GM12865 (cell line): ENCODE data around the gene TPD52L2.
"Not testable (repeated sequence)": the region's sequence is repeated elsewhere in the genome, so short reads cannot be mapped to it uniquely, and the experiment has no call there.

Source experiments
- DNase-seq: peaks from one replicate; pipeline ENCODE4 v3.0.0; 2010; ENCODE audit warnings: low read depth
- H3K4me3 ChIP-seq: 2 replicates; pipeline ENCODE4 v1.5.1; 2011; ENCODE audit warnings: mild to moderate bottlenecking, low read depth, low read length, control low read depth
- TF ChIP-seq, protein P1 (sequence below): IDR thresholded peaks from 2 replicates; pipeline ENCODE4 v1.5.1; 2011; ENCODE audit warnings: low read length, control low read depth, low read depth, inconsistent platforms; ENCODE audit not compliant: insufficient read depth; ENCODE audit errors: missing control alignments

Gene TPD52L2

DNA sequence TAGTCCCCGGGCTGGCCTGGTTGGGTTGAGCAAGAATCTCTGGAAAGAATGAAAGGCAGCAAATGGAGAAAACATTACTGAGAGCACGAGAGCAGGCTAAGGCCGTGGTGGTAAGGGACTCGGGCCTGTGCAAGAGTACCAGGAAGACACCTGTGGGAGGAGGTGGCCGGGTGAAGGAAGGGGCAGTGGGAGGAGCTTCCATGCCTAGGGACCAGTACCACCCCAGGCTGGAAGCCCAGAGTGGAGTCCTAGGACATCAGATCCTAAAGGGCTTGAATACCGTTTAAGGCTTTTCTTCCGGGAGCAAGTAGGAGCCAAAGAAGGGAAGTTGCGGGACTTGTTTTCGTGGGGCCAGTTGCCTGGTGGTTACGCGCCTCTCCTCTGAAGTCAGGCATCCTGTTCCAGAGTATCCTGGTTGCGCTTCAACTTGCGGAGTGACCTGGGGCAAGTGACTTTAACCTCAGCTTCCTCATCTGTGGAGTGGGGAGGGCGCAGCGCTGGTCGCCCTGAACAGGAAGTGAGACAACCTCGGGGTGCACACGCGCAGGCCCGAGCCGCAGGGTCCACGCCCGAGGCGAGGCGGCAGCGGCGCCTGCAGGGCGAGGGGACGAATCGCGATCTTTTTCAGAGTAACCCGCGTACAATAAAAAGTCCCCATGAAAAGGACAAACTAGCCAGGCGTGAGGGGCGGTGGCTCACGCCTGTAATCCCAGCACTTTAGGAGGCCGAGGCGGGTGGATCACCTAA lies 1.1 kb upstream of the TPD52L2 start:
- TF ChIP-seq, protein P1, sequence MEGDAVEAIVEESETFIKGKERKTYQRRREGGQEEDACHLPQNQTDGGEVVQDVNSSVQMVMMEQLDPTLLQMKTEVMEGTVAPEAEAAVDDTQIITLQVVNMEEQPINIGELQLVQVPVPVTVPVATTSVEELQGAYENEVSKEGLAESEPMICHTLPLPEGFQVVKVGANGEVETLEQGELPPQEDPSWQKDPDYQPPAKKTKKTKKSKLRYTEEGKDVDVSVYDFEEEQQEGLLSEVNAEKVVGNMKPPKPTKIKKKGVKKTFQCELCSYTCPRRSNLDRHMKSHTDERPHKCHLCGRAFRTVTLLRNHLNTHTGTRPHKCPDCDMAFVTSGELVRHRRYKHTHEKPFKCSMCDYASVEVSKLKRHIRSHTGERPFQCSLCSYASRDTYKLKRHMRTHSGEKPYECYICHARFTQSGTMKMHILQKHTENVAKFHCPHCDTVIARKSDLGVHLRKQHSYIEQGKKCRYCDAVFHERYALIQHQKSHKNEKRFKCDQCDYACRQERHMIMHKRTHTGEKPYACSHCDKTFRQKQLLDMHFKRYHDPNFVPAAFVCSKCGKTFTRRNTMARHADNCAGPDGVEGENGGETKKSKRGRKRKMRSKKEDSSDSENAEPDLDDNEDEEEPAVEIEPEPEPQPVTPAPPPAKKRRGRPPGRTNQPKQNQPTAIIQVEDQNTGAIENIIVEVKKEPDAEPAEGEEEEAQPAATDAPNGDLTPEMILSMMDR: peak; percentile 86

DNA sequence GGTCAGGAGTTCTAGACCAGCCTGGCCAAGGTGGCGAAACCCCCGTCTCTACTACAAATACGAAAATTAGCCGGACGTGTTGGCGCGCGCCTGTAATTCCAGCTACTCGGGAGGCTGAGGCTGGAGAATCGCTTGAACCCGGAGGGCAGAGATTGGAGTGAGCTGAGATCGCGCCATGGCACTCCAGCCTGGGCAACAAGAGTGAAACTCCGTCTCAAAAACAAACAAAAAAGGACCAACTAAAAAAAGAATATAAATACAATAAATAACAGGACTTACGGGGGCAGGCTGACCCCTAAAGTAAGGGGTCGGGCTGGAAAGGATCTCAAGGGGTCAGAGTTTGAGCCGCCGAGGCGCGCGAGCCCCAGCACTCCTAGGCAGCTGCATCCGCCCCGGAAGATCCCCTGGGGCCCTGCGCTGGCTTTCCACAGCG lies 509 bp upstream of the TPD52L2 start:
- TF ChIP-seq, protein P1: no peak
- H3K4me3 ChIP-seq: peak overlapping the region; percentile 94
- no peak for DNase-seq

More for the DNA sequence above, 1.1 kb upstream of the TPD52L2 start:
- H3K4me3 ChIP-seq: peak overlapping the region; percentile 94
- DNase-seq: peak; percentile 97

DNA sequence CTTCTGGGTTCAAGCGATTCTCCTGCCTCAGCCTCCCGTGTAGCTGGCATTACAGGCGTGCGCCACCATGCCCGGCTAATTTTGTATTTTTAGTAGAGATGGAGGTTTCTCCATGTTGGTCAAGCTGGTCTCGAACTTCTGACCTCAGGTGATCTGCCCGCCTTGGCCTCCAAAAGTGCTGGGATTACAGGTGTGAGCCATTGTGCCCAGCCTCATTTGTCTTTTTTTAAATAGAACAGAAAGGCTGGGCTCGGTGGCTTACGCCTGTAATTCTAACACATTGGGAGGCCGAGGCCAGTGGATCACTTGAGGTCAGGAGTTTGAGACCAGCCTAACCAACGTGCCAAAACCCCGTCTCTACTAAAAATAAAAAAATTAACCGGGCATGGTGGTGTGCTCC lies 2.0 kb downstream of the TPD52L2 start:
- H3K4me3 ChIP-seq, DNase-seq: not testable (repeated sequence)

DNA sequence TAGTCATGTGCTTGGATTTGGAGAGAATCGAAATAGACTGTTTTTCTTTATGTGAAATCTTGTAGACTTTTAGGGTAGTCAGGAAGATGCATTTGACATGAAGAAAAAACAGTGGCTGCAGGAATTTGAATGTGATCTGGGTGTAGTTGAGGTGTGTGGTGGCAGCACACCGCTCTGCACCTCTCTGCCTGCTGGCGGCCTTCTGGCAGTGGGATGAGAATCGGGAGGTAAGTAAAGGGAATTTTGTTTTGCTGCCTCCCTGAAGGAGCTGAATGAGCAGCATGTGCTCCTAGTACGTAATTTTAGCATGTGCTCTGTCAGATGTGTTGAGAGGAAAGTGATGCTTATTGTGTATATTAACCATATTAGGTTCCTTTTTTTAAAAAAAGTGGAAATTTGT lies 3.2 kb downstream of the TPD52L2 start:
- no peak for DNase-seq
- no peak overlapping the region for H3K4me3 ChIP-seq
- TF ChIP-seq, protein P1: no peak

DNA sequence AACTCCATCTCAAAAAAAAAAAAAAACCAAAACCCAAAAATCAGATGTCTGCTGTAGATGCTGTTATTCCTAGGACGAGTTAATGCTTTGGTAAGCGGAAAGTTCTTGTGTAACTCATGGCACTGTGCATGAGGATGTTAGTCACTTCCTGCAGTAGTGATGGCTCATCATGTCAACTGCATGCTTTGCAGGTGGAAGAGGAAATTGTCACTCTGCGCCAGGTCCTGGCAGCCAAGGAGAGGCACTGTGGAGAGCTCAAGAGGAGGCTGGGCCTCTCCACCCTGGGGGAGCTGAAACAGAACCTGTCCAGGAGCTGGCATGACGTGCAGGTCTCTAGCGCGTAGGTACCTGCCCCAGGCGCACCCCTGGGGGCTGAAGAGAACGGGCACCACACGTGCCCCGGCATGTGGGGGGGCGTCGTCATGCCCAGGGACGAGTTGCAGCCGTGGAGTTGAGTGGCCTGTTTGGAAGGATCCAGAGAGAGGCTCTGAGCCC lies 8.5 kb downstream of the TPD52L2 start:
- DNase-seq: no peak
- H3K4me3 ChIP-seq: no peak overlapping the region
- TF ChIP-seq, protein P1: no peak

DNA sequence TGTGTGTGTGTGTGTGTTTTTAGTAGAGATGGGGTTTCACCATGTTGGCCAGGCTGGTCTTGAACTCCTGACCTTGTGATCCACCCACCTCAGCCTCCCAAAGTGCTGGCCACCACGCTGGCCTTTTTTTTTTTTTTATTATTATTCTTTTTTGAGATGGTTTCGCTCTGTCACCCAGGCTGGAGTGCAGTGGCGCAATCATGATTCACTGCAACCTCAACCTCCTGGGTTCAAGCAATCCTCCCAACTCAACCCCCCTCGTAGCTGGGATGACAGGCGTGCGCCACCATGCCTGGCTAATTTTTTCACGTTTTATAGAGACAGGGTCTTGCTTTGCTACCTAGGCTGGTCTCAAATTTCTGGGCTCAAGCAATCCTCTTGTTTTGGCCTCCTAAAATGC lies 9.2 kb downstream of the TPD52L2 start:
- H3K4me3 ChIP-seq, DNase-seq: not testable (repeated sequence)

DNA sequence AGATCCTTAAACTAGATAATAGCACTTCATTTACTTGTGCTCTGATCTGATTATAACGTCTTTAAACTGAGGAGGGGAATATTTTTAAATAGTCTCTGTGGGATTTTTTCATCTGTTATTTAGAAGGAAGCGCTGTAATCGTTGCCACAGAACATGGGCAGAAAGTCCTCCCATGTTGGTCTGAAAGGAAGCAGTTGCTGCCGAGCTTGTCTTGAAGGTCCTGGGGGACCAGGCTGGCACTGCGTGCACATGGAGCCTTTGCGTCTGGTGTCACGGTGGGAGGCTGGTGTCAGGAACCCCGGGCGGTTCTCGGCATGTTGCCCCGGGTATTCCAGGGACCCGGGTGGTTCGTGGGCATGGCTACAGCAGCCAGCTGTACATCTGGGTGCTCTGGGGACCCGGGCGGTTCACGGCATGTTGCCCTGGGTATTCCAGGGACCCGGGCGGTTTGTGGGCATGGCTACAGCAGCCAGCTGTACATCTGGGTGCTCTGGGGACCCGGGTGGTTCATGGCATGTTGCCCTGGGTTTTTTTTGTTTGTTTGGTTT lies 11.5 kb downstream of the TPD52L2 start:
- TF ChIP-seq, protein P1: no peak
- H3K4me3 ChIP-seq: no peak overlapping the region
- DNase-seq: no peak
